Thymus (tissue), 11 donors: ENCODE data around the gene GNG2. TPM values are rescaled to one million over a fixed set of nuclear protein-coding genes. Genes with fewer than 3 reads are reported as not detected.

Experiments used
- DNase-seq, 9 donors: peaks; one replicate each; pipeline ENCODE4 v3.0.0-alpha.2; 2013; ENCODE audit warnings: low spot score in 9 of 9, low read depth in 6 of 9, missing footprints in 1 of 9
- H3K27ac ChIP-seq, 2 donors: one replicate each; pipeline ENCODE4 v1.5.1; 2013; ENCODE audit warnings: control low read depth in 1 of 2, low read depth in 1 of 2, low read length in 1 of 2, mild to moderate bottlenecking in 1 of 2, moderate library complexity in 1 of 2
- H3K27me3 ChIP-seq, 2 donors: one replicate each; pipeline ENCODE4 v1.5.1; 2013; ENCODE audit warnings: low read length in 1 of 2; ENCODE audit not compliant: control insufficient read depth in 2 of 2, insufficient read depth in 1 of 2
- H3K36me3 ChIP-seq, 2 donors: one replicate each; pipeline ENCODE4 v1.5.1; 2013; ENCODE audit warnings: low read length in 1 of 2, mild to moderate bottlenecking in 1 of 2, moderate library complexity in 1 of 2; ENCODE audit not compliant: control insufficient read depth in 2 of 2, insufficient read depth in 2 of 2
- H3K4me1 ChIP-seq, 2 donors: one replicate each; pipeline ENCODE4 v1.5.1; 2013; ENCODE audit warnings: low read length in 2 of 2; ENCODE audit not compliant: control insufficient read depth in 2 of 2, insufficient read depth in 2 of 2
- H3K4me3 ChIP-seq, 2 donors: one replicate each; pipeline ENCODE4 v1.5.1; 2013; ENCODE audit warnings: low read length in 2 of 2, control low read depth in 1 of 2, mild to moderate bottlenecking in 1 of 2
- H3K9me3 ChIP-seq, 2 donors: one replicate each; pipeline ENCODE4 v1.5.1; 2013; ENCODE audit warnings: low read length in 1 of 2, mild to moderate bottlenecking in 1 of 2; ENCODE audit not compliant: control insufficient read depth in 2 of 2, insufficient read depth in 1 of 2
- WGBS: extraction: QIAGEN DNeasy Blood & Tissue Kit; methylation state at CpG from one replicate; pipeline ENCODE4 v1.1.7; 2013; 5-methylcytosine and 5-hydroxymethylcytosine counted together
- polyA plus RNA-seq: library from polyadenylated mRNA; stranded (reverse); fragments of 200-250 nt; gene quantifications from one replicate; pipeline ENCODE4 v1.2.3, GENCODE V29; 2013
- total RNA-seq: library from RNA; stranded (reverse); fragments of 120-200 nt; gene quantifications from one replicate; pipeline ENCODE4 v1.2.4, GENCODE V29; 2013
- donor health status: healthy.

Gene GNG2
- total and polyA plus RNA-seq, 2 donors = 43.6 to 49.4 TPM

DNA sequence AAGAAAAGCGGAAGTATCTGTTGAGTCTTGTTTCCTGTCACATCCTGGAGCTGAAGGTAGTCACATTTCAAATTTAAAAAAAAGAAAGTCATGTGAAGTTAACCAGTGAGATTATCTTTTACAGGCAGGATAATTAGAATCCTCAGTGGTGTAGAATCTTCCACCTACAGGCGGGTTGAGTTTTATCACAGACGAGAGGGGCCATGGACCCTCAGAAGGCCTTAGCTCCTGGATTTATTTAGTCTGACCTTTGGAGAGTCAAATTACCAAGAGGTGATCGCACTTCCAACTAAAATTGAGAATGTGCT, 13.0 kb upstream of the GNG2 start:
- no peak for DNase-seq
- peaks cover 8 to 22% of the 10 kb centered on the region in 2 donors for H3K4me1 ChIP-seq
- H3K9me3 ChIP-seq = no peaks in the 10 kb centered on the region
- H3K27me3 ChIP-seq = no peaks in the 10 kb centered on the region
- peak overlapping the region; percentile 46 to 63 for H3K4me3 ChIP-seq
- H3K27ac ChIP-seq = peak overlapping the region; percentile 98 to 100
- WGBS = 26% methylated on average over 4 of the region's 4 CpGs
- H3K36me3 ChIP-seq = no peaks in the 10 kb centered on the region

GRCh38 chr14:51848120-51848519, 12.3 kb upstream of the GNG2 start:
- Histone ChIP-seq H3K4me3 (no peak overlapping the region), H3K36me3 (no peaks in the 10 kb centered on the region), H3K27me3 (no peaks in the 10 kb centered on the region), H3K9me3 (no peaks in the 10 kb centered on the region), H3K27ac (peak overlapping the region; percentile 3 to 98), H3K4me1 (peaks cover 8 to 22% of the 10 kb centered on the region in 2 donors)
- no peak for DNase-seq
- WGBS = 91% methylated on average over 4 of the region's 4 CpGs

DNA sequence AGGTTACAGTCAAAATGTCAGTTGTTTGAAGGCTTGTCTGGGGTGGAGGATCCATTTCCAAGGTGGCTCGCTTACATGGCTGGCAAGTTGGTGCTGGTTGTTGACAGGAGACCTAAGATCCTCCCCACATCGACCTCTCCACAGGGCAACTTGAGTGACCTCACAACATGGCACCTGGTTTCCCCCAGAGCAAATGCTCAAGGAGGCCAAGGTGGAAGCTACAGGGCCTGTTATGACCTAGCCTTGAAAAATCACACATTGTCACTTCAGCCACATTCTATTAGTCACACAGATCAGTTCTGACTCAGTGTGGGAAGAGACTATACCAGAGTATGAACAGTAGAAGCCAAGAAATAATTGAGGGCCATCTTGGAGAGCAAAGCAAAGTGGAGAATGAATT, 11.3 kb upstream of the GNG2 start:
- WGBS = 94% methylated on average over 2 of the region's 2 CpGs
- no peak for DNase-seq
- Histone ChIP-seq H3K27ac (no peak overlapping the region), H3K9me3 (no peaks in the 10 kb centered on the region), H3K4me3 (no peak overlapping the region), H3K4me1 (peaks cover 8 to 22% of the 10 kb centered on the region in 2 donors), H3K36me3 (no peaks in the 10 kb centered on the region), H3K27me3 (no peaks in the 10 kb centered on the region)

DNA sequence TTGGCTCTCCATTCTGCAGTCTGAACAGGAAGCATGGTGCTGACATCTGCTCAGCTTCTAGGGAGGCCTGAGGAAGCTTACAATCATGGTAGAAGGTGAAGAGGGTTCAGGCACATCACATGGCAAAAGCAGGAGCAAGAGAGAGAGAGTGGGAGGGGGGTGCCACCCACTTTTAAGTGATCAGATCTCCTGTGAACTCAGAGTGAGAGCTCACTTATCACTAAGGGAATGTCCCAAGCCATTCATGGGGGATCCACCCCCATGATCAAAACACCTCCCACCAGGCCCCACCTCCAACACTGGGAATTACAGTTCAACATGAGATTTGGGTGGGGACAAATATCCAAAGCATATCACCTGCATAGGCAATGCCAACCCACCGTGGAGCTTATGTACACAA, 9.8 kb upstream of the GNG2 start:
- no peaks in the 10 kb centered on the region for H3K36me3 ChIP-seq
- peaks cover 8 to 21% of the 10 kb centered on the region in 2 donors for H3K4me1 ChIP-seq
- H3K27ac ChIP-seq = no peak overlapping the region
- DNase-seq = no peak
- no peak overlapping the region for H3K4me3 ChIP-seq
- WGBS = 96% methylated on average over 1 of the region's 1 CpG
- no peaks in the 10 kb centered on the region for H3K9me3 ChIP-seq
- H3K27me3 ChIP-seq = no peaks in the 10 kb centered on the region

DNA sequence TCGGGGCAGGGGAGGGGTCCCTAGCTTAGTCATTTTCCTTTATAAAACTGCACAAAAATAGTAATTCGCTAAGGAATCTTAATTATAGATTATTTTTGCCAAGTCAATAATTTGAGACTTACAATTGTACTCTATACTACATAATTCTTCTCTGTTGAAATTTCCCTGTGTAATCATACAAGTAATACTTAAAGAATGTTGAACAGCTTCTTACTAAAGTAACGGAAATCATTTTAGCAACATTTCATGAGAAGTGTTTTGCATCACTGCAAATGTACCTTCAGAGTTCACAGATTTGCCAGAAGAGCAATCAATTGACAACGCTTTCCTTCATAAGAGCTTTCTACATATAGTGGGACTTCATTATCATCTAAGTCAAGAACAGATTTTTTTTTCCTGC, 7.9 kb upstream of the GNG2 start:
- Histone ChIP-seq H3K27me3 (no peaks in the 10 kb centered on the region), H3K27ac (no peak overlapping the region), H3K36me3 (no peaks in the 10 kb centered on the region), H3K9me3 (no peaks in the 10 kb centered on the region), H3K4me3 (no peak overlapping the region), H3K4me1 (peaks cover 1 to 11% of the 10 kb centered on the region in 2 donors)
- 90% methylated on average over 4 of the region's 4 CpGs for WGBS
- no peak for DNase-seq

DNA sequence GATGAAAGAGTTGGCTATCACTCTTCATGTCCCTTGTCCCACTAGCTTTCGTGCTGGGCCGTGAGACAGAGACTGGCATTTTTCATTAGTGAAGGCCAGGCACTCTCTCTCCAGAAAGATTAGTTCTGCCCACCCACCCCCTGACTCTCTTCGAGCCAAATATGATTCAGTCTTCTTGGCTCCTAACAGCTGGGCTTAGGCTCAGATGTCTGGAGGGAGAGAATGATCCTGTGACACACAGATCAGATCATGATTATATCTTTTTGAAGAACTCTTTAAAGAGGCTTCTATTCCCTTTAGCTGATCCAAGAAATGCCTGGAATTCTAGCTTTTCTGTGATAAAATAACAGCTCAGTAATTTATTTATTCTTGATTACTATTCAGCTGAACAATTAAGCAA, 5.2 kb upstream of the GNG2 start:
- Histone ChIP-seq H3K27me3 (no peaks in the 10 kb centered on the region), H3K4me3 (no peak overlapping the region), H3K27ac (no peak overlapping the region), H3K36me3 (no peaks in the 10 kb centered on the region), H3K9me3 (no peaks in the 10 kb centered on the region), H3K4me1 (peaks cover 5 to 8% of the 10 kb centered on the region in 2 donors)
- 94% methylated on average over 3 of the region's 3 CpGs for WGBS
- no peak for DNase-seq

- Histone ChIP-seq H3K27me3 (no peaks in the 10 kb centered on the region), H3K27ac (no peak overlapping the region), H3K4me1 (peaks cover 5 to 9% of the 10 kb centered on the region in 2 donors), H3K36me3 (no peaks in the 10 kb centered on the region), H3K4me3 (no peak overlapping the region), H3K9me3 (no peaks in the 10 kb centered on the region)
- no peak for DNase-seq
- WGBS = 72% methylated on average over 1 of the region's 1 CpG
Observed at GRCh38 chr14:51856792-51857296, 3.6 kb upstream of the GNG2 start.

- Histone ChIP-seq H3K27me3 (no peaks in the 10 kb centered on the region), H3K9me3 (no peaks in the 10 kb centered on the region), H3K4me1 (peaks cover 7 to 12% of the 10 kb centered on the region in 2 donors), H3K27ac (no peak overlapping the region), H3K4me3 (no peak overlapping the region), H3K36me3 (no peaks in the 10 kb centered on the region)
- DNase-seq = no peak
- WGBS = 97% methylated on average over 5 of the region's 5 CpGs
Observed at GRCh38 chr14:51859131-51859530, 1.3 kb upstream of the GNG2 start.

- Histone ChIP-seq H3K9me3 (no peaks in the 10 kb centered on the region), H3K27me3 (no peaks in the 10 kb centered on the region), H3K27ac (peak overlapping the region; percentile 80 to 85), H3K36me3 (no peaks in the 10 kb centered on the region), H3K4me1 (peaks cover 7 to 16% of the 10 kb centered on the region in 2 donors), H3K4me3 (peak overlapping the region; percentile 60 to 69)
- peak in 1 of 9 donors; percentile 27 for DNase-seq
- WGBS = 4% methylated on average over 12 of the region's 12 CpGs
Observed at GRCh38 chr14:51860825-51861499, 550 bp downstream of the GNG2 start.
